NB4 (cell line): ENCODE data around the gene CHRM2.

Experiments
- POLR2A ChIP-seq: IDR thresholded peaks from 2 replicates; pipeline ENCODE4 v1.6.1; 2011; ENCODE audit warnings: mild to moderate bottlenecking; ENCODE audit not compliant: insufficient read length; ENCODE audit errors: extremely low read depth
- TF ChIP-seq, protein P1 (sequence below): IDR thresholded peaks from one replicate; pipeline ENCODE4 v1.5.1; 2012; ENCODE audit warnings: low read depth, low read length
- TF ChIP-seq, protein P2 (sequence below): IDR thresholded peaks from 2 replicates; pipeline ENCODE4 v1.6.1; 2011; ENCODE audit warnings: low read depth, low read length

GRCh38 chr7:136887317-136887716 is 18.9 kb downstream of the CHRM2 start:
- TF ChIP-seq, protein P1, sequence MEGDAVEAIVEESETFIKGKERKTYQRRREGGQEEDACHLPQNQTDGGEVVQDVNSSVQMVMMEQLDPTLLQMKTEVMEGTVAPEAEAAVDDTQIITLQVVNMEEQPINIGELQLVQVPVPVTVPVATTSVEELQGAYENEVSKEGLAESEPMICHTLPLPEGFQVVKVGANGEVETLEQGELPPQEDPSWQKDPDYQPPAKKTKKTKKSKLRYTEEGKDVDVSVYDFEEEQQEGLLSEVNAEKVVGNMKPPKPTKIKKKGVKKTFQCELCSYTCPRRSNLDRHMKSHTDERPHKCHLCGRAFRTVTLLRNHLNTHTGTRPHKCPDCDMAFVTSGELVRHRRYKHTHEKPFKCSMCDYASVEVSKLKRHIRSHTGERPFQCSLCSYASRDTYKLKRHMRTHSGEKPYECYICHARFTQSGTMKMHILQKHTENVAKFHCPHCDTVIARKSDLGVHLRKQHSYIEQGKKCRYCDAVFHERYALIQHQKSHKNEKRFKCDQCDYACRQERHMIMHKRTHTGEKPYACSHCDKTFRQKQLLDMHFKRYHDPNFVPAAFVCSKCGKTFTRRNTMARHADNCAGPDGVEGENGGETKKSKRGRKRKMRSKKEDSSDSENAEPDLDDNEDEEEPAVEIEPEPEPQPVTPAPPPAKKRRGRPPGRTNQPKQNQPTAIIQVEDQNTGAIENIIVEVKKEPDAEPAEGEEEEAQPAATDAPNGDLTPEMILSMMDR: no peak
- TF ChIP-seq, protein P2, sequence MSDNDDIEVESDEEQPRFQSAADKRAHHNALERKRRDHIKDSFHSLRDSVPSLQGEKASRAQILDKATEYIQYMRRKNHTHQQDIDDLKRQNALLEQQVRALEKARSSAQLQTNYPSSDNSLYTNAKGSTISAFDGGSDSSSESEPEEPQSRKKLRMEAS: no peak
- no peak for TF ChIP-seq POLR2A
